Activated naive CD8-positive, alpha-beta T cell (primary cell): ENCODE measurements around the gene NKX2-3.

Source experiments
- H3K27ac Mint-ChIP-seq: one replicate; pipeline ENCODE4 v1.8.0; 2021; ENCODE audit warnings: mixed read lengths
- H3K27me3 Mint-ChIP-seq: one replicate; pipeline ENCODE4 v1.8.0; 2021; ENCODE audit warnings: mixed read lengths
- H3K36me3 Mint-ChIP-seq: one replicate; pipeline ENCODE4 v1.8.0; 2021; ENCODE audit warnings: mixed read lengths
- H3K4me1 Mint-ChIP-seq: one replicate; pipeline ENCODE4 v1.8.0; 2021; ENCODE audit warnings: low read depth, mixed read lengths
- H3K4me3 Mint-ChIP-seq: one replicate; pipeline ENCODE4 v1.8.0; 2021; ENCODE audit warnings: mild to moderate bottlenecking, mixed read lengths
- H3K9me3 Mint-ChIP-seq: one replicate; pipeline ENCODE4 v1.8.0; 2021; ENCODE audit warnings: low read depth, mixed read lengths

NKX2-3 gene

GRCh38 chr10:99532687-99533495, at the start of gene NKX2-3:
Gene NKX2-3, plus strand, starts transcription at chr10:99532942. Its CDS starts 190 bp downstream, at chr10:99533132.
- H3K4me3 Mint-ChIP-seq: peak within 1 kb of the TSS; percentile 65
- peaks cover 69% of the 10 kb centered on the region for H3K4me1 Mint-ChIP-seq
- peaks cover 3% of the 10 kb centered on the region for H3K36me3 Mint-ChIP-seq
- peaks cover 62% of the 10 kb centered on the region for H3K27me3 Mint-ChIP-seq
- H3K27ac Mint-ChIP-seq: peak within 1 kb of the TSS; percentile 41
- H3K9me3 Mint-ChIP-seq: no peaks in the 10 kb centered on the region

GRCh38 chr10:99484626-99485581, 47.8 kb upstream of the NKX2-3 start:
- Mint-ChIP-seq H3K4me3 (no peak overlapping the region), H3K27ac (no peak overlapping the region), H3K36me3 (no peaks in the 10 kb centered on the region), H3K27me3 (peaks cover 31% of the 10 kb centered on the region), H3K4me1 (no peaks in the 10 kb centered on the region), H3K9me3 (peaks cover 3% of the 10 kb centered on the region)

DNA sequence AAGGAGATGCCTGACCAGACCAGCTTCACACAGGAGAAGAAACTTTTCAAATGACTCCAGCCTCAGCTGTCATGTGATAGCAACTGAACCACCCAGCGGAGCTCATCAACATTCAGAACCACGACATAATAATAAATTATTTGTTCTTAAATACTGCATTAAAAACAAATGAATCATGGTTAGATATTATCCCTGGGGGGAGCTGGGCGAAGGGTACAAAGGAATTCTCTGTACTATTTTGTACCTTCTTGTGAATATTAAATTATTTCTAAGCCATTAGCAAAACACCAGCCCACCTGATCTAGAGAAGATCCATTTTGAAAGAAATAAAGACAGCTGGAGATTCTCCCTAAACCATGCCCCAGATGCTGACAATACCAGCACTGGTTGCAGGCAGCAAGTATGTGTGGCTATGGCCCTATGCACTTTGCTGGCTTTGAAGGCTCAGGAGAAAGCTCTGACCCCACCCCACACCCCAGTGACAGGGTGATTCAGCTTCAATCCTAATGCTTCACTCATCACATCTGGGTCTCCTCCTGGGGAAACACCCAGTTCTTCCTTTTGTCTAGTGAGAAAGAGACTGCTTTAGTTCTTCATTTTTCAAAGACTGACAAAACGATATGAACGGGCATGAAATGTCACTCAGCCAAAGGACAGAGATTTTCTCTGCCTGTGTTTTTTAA, 45.5 kb upstream of the NKX2-3 start:
- Mint-ChIP-seq H3K27me3 (peaks cover 28% of the 10 kb centered on the region), H3K36me3 (no peaks in the 10 kb centered on the region), H3K4me3 (no peak overlapping the region), H3K27ac (no peak overlapping the region), H3K4me1 (no peaks in the 10 kb centered on the region), H3K9me3 (no peaks in the 10 kb centered on the region)

DNA sequence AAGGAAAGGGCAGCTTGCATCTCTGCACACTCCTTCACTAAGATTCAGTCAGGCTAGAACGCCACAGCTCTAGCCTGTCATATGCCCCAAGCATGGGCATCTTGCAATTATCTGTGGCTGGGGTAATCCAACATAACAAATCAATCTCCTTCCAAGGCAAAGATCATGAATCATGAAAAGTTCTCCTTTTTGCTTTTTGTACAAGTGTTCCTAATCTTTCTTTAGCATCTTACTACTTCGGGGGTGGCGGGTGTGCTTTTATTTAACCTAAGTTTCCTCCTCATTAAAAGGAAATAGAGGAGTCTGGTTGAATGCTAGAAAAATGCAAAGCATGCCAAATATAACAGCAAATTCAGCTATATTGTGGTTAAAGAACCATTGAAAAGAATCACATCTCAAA, 43.5 kb upstream of the NKX2-3 start:
- Mint-ChIP-seq H3K27ac (no peak overlapping the region), H3K4me3 (no peak overlapping the region), H3K27me3 (peaks cover 30% of the 10 kb centered on the region), H3K36me3 (no peaks in the 10 kb centered on the region), H3K9me3 (no peaks in the 10 kb centered on the region), H3K4me1 (no peaks in the 10 kb centered on the region)

GRCh38 chr10:99497343-99498025, 35.3 kb upstream of the NKX2-3 start:
- Mint-ChIP-seq H3K36me3 (peaks cover 5% of the 10 kb centered on the region), H3K4me3 (no peak overlapping the region), H3K27ac (no peak overlapping the region), H3K4me1 (no peaks in the 10 kb centered on the region), H3K27me3 (peaks cover 17% of the 10 kb centered on the region), H3K9me3 (peaks cover 5% of the 10 kb centered on the region)

GRCh38 chr10:99506416-99506815, 26.3 kb upstream of the NKX2-3 start:
- Mint-ChIP-seq H3K27ac (no peak overlapping the region), H3K9me3 (no peaks in the 10 kb centered on the region), H3K27me3 (peaks cover 20% of the 10 kb centered on the region), H3K4me3 (no peak overlapping the region), H3K36me3 (no peaks in the 10 kb centered on the region), H3K4me1 (no peaks in the 10 kb centered on the region)

DNA sequence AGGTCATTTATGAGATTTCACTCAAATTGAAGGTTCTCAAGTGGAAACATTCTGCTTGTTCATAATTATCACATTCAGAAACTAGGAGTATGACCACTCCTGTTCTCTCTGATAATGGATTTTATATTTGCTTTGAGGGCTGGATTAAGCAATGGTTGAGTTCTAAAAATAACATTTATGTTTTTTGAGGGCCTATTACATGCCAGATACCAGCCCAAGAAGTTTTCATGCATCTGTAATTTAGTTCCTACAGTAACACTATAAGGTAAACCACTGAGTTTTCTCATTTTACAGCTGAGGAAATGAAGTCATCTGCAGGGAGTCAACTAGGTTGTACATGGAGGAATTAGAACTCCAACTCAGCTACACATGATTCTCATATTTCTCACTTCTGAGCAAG, 25.5 kb upstream of the NKX2-3 start:
- Mint-ChIP-seq H3K4me3 (no peak overlapping the region), H3K27me3 (peaks cover 24% of the 10 kb centered on the region), H3K27ac (no peak overlapping the region), H3K4me1 (no peaks in the 10 kb centered on the region), H3K36me3 (no peaks in the 10 kb centered on the region), H3K9me3 (no peaks in the 10 kb centered on the region)

DNA sequence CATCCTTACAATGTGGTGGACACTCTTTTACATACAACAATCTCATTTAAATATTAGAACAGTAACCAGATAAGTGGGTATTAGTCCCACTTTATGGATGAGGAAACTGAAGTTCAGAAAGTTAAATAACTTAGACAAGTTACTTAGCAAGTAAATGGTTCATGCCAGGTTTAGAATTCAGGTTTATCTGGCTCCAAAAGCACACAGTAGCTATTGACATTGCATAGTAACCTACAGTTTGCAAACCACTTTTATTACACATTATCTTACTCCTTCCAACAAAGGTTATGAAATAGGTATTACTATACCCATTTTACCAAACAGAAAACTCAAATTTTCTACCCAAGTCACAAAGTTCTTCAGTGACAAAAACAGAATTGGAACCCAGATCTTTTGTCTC, 19.7 kb upstream of the NKX2-3 start:
- Mint-ChIP-seq H3K27me3 (peaks cover 28% of the 10 kb centered on the region), H3K27ac (no peak overlapping the region), H3K9me3 (no peaks in the 10 kb centered on the region), H3K36me3 (no peaks in the 10 kb centered on the region), H3K4me1 (no peaks in the 10 kb centered on the region), H3K4me3 (no peak overlapping the region)

DNA sequence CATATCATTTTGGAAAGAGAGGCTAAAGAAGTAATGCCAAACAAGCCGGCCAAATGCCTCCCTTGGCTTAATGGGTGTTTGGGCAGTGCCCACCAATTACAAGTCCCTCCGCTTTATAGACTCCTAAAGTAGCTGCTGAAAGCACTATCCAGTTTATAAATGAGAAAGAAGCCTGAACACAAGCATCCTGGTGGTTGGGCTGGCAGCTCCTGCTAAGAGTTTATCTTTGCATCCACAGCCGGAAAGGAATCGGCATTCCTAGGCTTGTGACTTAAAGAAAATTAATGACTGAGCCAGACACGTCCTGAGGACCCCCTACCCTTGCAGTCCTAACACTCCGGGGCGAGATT, 13.1 kb upstream of the NKX2-3 start:
- Mint-ChIP-seq H3K4me3 (no peak overlapping the region), H3K9me3 (no peaks in the 10 kb centered on the region), H3K36me3 (no peaks in the 10 kb centered on the region), H3K27ac (no peak overlapping the region), H3K4me1 (peaks cover 12% of the 10 kb centered on the region), H3K27me3 (peaks cover 34% of the 10 kb centered on the region)

- H3K27ac Mint-ChIP-seq: no peak overlapping the region
- peaks cover 12% of the 10 kb centered on the region for H3K4me1 Mint-ChIP-seq
- H3K9me3 Mint-ChIP-seq: no peaks in the 10 kb centered on the region
- H3K4me3 Mint-ChIP-seq: no peak overlapping the region
- peaks cover 39% of the 10 kb centered on the region for H3K27me3 Mint-ChIP-seq
- no peaks in the 10 kb centered on the region for H3K36me3 Mint-ChIP-seq
Observed at GRCh38 chr10:99520040-99520846, 12.5 kb upstream of the NKX2-3 start.

GRCh38 chr10:99520847-99521764, 11.6 kb upstream of the NKX2-3 start:
- no peak overlapping the region for H3K27ac Mint-ChIP-seq
- H3K4me1 Mint-ChIP-seq: peaks cover 12% of the 10 kb centered on the region
- H3K4me3 Mint-ChIP-seq: no peak overlapping the region
- H3K27me3 Mint-ChIP-seq: peaks cover 43% of the 10 kb centered on the region
- no peaks in the 10 kb centered on the region for H3K36me3 Mint-ChIP-seq
- no peaks in the 10 kb centered on the region for H3K9me3 Mint-ChIP-seq

DNA sequence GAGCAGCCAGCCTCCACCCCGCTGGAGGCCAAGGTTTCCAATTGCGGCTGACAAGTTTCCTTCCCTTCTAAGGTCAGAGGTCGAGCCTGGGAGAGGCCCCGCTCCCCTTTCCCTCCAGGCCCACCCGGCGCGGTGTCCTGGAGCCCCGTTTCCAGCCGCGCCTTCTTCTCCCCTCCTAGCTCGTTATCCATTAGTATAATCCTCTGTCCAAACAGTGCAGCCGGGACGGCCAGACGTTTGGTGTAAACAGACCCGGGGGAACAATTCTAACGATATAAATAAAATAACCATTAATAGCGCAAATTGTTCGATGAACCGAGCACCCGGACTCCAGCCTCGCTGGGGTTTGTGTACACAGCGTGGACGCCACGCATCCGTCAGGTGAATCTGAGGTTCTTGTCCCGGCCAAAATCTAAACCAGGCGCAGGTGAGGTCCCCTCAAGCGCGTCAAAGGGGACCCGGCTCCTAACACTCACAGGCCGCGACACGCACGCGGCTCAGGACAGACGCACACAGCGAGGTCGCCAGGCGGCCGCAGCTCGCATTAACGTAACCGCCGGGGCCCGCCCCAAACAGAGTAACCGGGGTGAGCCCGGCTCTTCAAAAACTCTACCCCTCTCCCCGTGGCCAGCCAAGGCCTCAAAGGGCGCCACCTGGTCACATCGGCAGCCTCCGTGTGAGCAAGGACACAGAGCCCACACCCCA, 10.8 kb upstream of the NKX2-3 start:
- Mint-ChIP-seq H3K27ac (no peak overlapping the region), H3K4me3 (no peak overlapping the region), H3K36me3 (no peaks in the 10 kb centered on the region), H3K4me1 (peaks cover 12% of the 10 kb centered on the region), H3K9me3 (no peaks in the 10 kb centered on the region), H3K27me3 (peaks cover 48% of the 10 kb centered on the region)
